GM10248 (cell line): ENCODE measurements around the gene CUX1.

Source experiments
- CTCF ChIA-PET: fragments of 300-600 bp; sonication (Branson Sonifier 250); formaldehyde crosslinking; extraction: SDS; loops from one replicate; lab custom pipeline; 2021; ENCODE audit warnings: antibody characterized with exemption; lab: Yijun Ruan, JAX
- POLR2A ChIA-PET: fragments of 350-650 bp; sonication (Branson Sonifier 250); formaldehyde crosslinking; extraction: SDS; loops from one replicate; lab custom pipeline; 2020; ENCODE audit warnings: antibody characterized with exemption; lab: Yijun Ruan, JAX
- DNase-seq: peaks from one replicate; pipeline ENCODE4 v3.0.0; 2012; ENCODE audit errors: extremely low spot score
- CTCF ChIP-seq: IDR thresholded peaks from 2 replicates; pipeline ENCODE4 v1.5.1; 2012; ENCODE audit warnings: mild to moderate bottlenecking, low read depth; ENCODE audit errors: extremely low read depth, missing control alignments, control extremely low read depth

CUX1 gene

GRCh38 chr7:101877882-101878591, 60.6 kb downstream of the CUX1 start:
- ChIA-PET POLR2A (no interaction called here), CTCF (interaction anchor here (2.1 kb wide), 1 partner anchor 17 kb away, joined by 5 read pairs; no protein-coding TSS in a partner anchor)
- TF ChIP-seq CTCF: no peak
- DNase-seq: no peak

- TF ChIP-seq CTCF: no peak
- ChIA-PET POLR2A (interaction anchor here (1.0 kb wide), 1 partner anchor 74 kb away, joined by 3 read pairs; no protein-coding TSS in a partner anchor), CTCF (interaction anchor here (2.1 kb wide), 1 partner anchor 16 kb away, joined by 5 read pairs; no protein-coding TSS in a partner anchor)
- DNase-seq: no peak
Measured at GRCh38 chr7:101878938-101879337, 61.5 kb downstream of the CUX1 start.

- POLR2A ChIA-PET: no interaction called here
- no peak for TF ChIP-seq CTCF
- DNase-seq: no peak
- CTCF ChIA-PET: interaction anchor here (1.5 to 2.1 kb wide), 2 partner anchors 16 to 191 kb away, joined by 3 to 5 read pairs; no protein-coding TSS in a partner anchor
Measured at GRCh38 chr7:101879565-101879964, 62.1 kb downstream of the CUX1 start.

- no peak for DNase-seq
- no peak for TF ChIP-seq CTCF
- POLR2A ChIA-PET: no interaction called here
- CTCF ChIA-PET: interaction anchor here (0.7 to 2.1 kb wide), 3 partner anchors 15 to 192 kb away, joined by 3 to 5 read pairs (median 3); no protein-coding TSS in a partner anchor
Measured at GRCh38 chr7:101880282-101881054, 63.0 kb downstream of the CUX1 start.

GRCh38 chr7:101882005-101882421, 64.6 kb downstream of the CUX1 start:
- ChIA-PET CTCF (interaction anchor here (0.9 to 1.0 kb wide), 3 partner anchors 9 to 41 kb away, joined by 3 read pairs; no protein-coding TSS in a partner anchor), POLR2A (no interaction called here)
- no peak for TF ChIP-seq CTCF
- no peak for DNase-seq
